GM21576 (cell line): ENCODE measurements around the gene SESTD1.
"Not testable (repeated sequence)": the region's sequence is repeated elsewhere in the genome, so short reads cannot be mapped to it uniquely, and the experiment has no call there.

Source experiments
- ATAC-seq: cut with Tn5 transposase; IDR thresholded peaks from one replicate; pipeline ENCODE4 v1.9.1; 2021; ENCODE audit warnings: mild to moderate bottlenecking, moderate library complexity; ENCODE audit not compliant: unreplicated experiment

The SESTD1 gene

DNA sequence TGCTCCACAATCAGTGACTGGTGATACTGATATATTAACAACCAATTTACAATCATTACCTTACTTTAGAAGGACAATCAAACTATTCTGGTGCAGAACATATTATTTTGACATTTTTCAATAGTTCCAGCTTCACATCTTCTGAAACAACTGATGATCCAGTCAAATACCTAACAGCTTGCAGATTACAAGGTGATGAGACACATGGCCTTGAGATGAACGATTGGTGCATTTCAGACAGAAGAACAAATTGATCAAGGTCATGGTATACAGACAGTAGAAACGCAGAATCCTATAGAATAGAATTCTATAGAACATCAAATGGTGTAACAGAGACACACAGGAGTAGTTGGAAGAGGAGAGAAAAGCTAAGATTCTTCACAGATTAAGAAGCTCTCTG is 24.8 kb downstream of the SESTD1 start:
- ATAC-seq, result no peak

GRCh38 chr2:179239195-179239594 is 25.4 kb downstream of the SESTD1 start:
- peak; percentile 74 for ATAC-seq

GRCh38 chr2:179238027-179238426 is 26.6 kb downstream of the SESTD1 start:
- ATAC-seq, result no peak

DNA sequence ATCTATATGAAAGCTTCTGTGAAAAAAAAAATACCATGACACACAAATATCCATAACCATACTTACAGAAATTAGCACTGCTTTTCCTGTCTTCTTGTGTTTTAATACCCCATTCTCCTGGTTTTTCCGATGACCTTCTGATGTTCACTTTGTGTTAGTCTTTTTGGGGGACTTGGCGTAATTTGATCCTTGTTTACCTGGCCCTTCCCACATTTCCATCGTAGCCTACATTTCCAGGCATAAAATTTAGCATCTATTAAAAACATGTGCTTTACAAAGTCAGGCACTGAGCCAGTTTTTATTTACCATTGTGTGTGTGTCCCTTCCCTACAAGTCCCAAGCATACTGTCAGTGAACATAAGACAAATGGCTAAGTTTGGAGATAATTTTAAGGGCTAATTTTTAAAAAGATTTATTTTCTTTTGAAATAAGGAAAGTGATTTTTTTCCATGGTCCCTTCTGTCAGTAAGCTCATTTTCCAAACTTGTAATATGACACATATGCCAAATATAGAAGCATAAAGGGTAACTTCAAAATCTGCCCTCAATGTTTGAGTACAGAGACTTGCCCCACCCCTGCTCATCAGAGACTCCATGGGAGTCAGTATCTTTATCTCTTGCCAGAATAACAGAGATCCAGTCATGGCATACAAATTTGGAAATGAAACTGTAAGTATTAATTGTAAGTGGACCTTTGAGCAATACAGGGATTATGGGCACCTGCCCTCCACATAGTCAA is 27.3 kb downstream of the SESTD1 start:
- ATAC-seq, result no peak

GRCh38 chr2:179235463-179236108 is 29.0 kb downstream of the SESTD1 start:
- ATAC-seq, result no peak

GRCh38 chr2:179234658-179235240 is 29.9 kb downstream of the SESTD1 start:
- ATAC-seq, result no peak

DNA sequence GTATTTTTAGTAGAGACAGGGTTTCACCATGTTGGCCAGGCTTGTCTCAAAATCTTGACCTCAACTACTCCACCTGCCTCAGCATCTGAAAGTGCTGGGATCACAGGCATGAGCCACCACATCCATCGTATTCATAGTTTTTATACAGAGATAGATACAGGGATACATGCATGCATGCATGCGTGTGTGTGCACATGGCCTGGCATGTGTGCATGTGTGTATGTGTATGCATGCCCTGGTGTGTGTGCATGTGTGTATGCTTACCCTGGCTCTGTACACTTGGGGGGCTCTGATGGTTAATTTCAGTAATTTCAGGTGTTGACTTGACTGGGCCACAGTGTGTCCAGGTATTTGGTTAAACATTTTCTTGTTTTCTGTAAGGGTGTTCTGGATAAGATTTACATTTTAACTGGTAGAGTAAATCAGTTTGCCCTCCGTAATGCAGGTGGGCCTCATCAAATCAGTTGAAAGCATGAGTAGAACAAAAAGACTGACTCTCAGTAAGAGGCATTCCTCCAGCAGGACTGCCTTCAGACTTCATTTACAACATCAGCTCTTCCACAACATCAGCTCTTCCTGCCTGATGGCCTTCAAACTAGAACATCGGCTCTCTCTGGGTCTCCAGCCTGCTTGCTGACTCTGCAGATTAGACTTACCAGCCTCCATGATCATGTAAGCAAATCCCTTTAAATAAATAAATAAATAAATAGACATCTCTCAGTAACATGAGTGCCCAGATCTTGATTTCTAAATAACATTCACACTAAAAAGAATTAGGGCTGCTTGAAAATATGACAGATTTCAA is 30.8 kb downstream of the SESTD1 start:
- ATAC-seq, result no peak

- ATAC-seq, result no peak
These were observed 31.5 kb downstream of the SESTD1 start for GRCh38 chr2:179233083-179233490.

DNA sequence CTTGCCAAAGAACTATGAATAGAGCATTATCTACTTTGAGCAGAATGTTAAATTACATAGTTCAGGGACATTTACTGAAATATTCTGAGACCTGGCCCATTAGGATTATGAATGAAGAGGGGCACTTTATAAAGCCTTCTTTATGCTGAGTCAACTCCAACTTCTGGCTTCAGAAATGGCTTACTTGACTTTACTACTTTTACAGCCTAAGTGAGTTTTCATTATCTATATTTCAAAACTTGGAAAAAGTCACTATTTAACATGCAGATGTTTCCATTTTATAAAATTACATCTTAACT is 37.7 kb downstream of the SESTD1 start:
- no peak for ATAC-seq

- ATAC-seq, result no peak
These were observed 38.2 kb downstream of the SESTD1 start for GRCh38 chr2:179226203-179226960.

GRCh38 chr2:179224361-179224760 is 40.3 kb downstream of the SESTD1 start:
- no peak for ATAC-seq

GRCh38 chr2:179222076-179222475 is 42.6 kb downstream of the SESTD1 start:
- no peak for ATAC-seq

GRCh38 chr2:179218848-179219594 is 45.6 kb downstream of the SESTD1 start:
- ATAC-seq, result peak; percentile 87

DNA sequence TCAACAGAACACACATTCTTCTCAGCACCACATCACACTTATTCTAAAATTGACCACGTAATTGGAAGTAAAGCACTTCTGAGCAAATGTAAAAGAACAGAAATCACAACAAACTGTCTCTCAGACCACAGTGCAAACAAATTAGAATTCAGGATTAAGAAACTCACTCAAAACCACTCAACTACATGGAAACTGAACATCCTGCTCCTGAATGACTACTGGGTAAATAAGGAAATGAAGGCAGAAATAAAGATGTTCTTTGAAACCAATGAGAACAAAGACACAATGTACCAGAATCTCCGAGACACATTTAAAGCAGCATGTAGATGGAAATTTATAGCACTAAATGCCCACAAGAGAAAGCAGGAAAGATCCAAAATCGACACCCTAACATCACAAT is 50.0 kb downstream of the SESTD1 start:
- ATAC-seq, result not testable (repeated sequence)

DNA sequence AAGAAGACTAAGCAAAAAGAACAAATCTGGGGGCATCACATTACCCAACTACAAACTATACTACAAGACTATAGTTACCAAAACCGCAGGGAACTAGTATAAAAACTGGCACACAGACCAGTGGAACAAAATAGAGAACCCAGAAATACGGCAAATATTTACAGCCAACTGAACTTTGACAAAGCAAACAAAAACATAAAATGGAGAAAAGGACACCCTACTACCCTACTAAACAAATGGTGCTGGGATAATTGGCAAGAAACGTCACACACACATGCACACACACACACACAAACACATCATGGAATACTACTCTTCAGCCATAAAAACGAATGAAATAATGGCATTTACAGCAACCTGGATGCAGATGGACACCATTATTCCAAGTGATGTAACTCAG is 53.3 kb downstream of the SESTD1 start:
- ATAC-seq, result no peak

DNA sequence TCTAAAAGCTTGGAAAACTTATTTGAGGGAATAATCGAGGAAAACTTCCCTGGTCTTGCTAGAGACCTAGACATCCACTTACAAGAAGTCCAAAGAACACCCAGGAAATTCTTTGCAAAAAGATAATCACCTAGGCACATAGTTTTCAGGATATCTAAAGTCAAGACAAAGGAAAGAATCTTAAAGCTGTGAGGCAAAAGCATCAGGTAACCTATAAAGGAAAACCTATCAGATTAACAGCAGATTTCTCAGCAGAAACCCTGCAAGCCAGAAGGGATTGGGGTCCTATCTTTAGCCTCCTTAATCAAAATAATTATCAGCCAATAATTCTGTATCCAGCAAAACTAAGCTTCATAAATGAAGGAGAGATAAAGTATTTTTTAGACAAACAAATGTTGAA is 56.4 kb downstream of the SESTD1 start:
- ATAC-seq, result not testable (repeated sequence)

DNA sequence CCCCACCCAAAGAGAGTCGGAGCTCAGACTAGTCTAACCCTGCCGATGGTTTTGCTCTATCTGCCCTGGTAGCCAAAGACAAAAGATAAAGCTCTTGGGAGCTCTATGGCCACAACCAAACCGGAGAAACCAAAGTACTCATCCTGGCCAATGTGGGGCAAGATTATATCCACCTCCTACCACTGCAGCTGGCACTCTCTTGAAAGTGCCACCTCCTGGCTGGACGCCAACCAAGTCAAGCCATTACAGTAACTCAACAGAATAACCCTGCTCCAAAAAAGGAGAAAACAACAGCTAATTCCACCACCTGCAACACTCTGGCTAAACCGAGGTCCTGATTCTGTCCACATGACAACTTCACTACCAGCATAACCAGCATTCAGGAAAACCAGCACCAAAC is 57.6 kb downstream of the SESTD1 start:
- no peak for ATAC-seq

DNA sequence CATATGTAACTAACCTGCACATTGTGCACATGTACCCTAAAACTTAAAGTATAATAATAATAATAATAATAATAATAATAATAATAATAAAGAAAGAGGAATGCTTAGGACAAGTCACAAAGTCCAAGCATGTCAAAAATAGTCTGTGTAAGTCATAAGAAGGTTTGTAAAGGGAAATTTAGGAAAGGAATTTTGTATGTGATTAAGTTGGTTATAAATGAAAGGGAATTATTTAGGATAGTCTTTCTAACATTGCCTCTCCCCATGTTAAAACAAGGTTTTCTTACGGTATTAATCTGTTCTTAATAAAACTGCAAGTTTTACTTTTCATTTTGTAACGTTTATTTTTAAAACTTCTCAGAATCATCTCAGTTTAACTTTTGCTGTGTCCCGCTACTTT is 62.8 kb downstream of the SESTD1 start:
- ATAC-seq, result no peak

- not testable (repeated sequence) for ATAC-seq
These were observed 68.6 kb downstream of the SESTD1 start for GRCh38 chr2:179195926-179196590.

DNA sequence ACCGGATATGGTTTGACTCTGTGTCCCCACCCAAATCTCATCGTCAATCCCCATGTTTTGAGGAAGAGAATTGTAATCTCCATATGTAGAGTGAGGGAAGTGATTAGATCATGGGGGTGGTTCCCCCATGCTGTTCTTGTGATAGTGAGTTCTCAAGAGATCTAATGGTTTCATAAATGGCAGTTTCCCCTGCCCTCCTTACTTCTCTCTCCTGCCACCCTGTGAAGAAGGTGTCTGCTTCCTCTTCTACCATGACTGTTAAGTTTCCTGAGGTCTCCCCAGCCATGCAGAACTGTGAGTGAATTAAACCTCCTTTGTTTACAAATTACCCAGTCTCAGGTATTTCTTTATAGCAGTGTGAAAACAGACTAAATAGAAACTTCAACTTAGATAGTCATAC is 69.5 kb downstream of the SESTD1 start:
- ATAC-seq, result no peak
